ENCODE results near the gene DDHD1. TPM values are rescaled to one million over a fixed set of nuclear protein-coding genes. Genes with fewer than 3 reads are reported as not detected.
"Not testable (repeated sequence)": the region's sequence is repeated elsewhere in the genome, so short reads cannot be mapped to it uniquely, and the experiment has no call there.

DDHD1 gene
- total and polyA plus RNA-seq, 4 donors = 20.9 to 54.4 (median 25.9) TPM

GRCh38 chr14:53137568-53138203 is 15.4 kb downstream of the DDHD1 start:
- no peak for DNase-seq (ENCODE audit: low read depth in 4 of 6, low spot score in 6 of 6)
- no peaks in the 10 kb centered on the region for H3K27me3 ChIP-seq (ENCODE audit: control insufficient read depth, insufficient read depth, low read length)
- no CpG with 5 or more reads among the region's 4 CpGs for WGBS (ENCODE audit: insufficient coverage)
- no peaks in the 10 kb centered on the region for H3K4me1 ChIP-seq (ENCODE audit: control insufficient read depth, insufficient read depth, low read length)
- H3K4me3 ChIP-seq (ENCODE audit: low read depth, low read length) = no peak overlapping the region
- peaks cover 27% of the 10 kb centered on the region for H3K9me3 ChIP-seq (ENCODE audit: control insufficient read depth, insufficient read depth, low read length)
- no peaks in the 10 kb centered on the region for H3K36me3 ChIP-seq (ENCODE audit: control insufficient read depth, insufficient read depth, low read length)
- no peak overlapping the region for H3K27ac ChIP-seq (ENCODE audit: low read depth, low read length)

DNA sequence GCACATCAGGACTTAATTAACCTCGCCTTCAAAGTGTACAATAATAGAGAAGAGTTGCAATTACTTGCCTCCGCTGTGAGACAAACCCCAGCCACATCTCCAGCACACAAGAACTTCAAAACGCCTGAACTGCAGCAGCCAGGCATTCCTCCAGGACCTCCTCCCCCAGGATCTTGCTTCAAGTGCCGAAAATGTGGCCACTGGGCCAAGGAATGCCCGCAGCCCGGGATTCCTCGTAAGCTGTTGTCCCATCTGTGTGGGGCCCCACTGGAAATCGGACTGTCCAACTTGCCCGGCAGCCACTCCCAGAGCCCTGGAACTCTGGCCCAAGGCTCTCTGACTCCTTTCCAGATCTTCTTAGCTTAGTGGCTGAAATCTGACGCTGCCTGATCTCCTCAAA is 22.6 kb downstream of the DDHD1 start:
- 91% methylated on average over 8 of the region's 10 CpGs for WGBS (ENCODE audit: insufficient coverage)
- H3K27ac ChIP-seq (ENCODE audit: low read depth, low read length); H3K36me3 ChIP-seq (ENCODE audit: control insufficient read depth, insufficient read depth, low read length); H3K27me3 ChIP-seq (ENCODE audit: control insufficient read depth, insufficient read depth, low read length); H3K4me1 ChIP-seq (ENCODE audit: control insufficient read depth, insufficient read depth, low read length); DNase-seq (ENCODE audit: low read depth in 4 of 6, low spot score in 6 of 6); H3K4me3 ChIP-seq (ENCODE audit: low read depth, low read length); H3K9me3 ChIP-seq (ENCODE audit: control insufficient read depth, insufficient read depth, low read length): not testable (repeated sequence)

- DNase-seq (ENCODE audit: low read depth in 4 of 6, low spot score in 6 of 6) = no peak
- Histone ChIP-seq H3K27me3 (ENCODE audit: control insufficient read depth, insufficient read depth, low read length) (no peaks in the 10 kb centered on the region), H3K27ac (ENCODE audit: low read depth, low read length) (no peak overlapping the region), H3K4me1 (ENCODE audit: control insufficient read depth, insufficient read depth, low read length) (no peaks in the 10 kb centered on the region), H3K36me3 (ENCODE audit: control insufficient read depth, insufficient read depth, low read length) (no peaks in the 10 kb centered on the region), H3K4me3 (ENCODE audit: low read depth, low read length) (no peak overlapping the region), H3K9me3 (ENCODE audit: control insufficient read depth, insufficient read depth, low read length) (no peaks in the 10 kb centered on the region)
- WGBS (ENCODE audit: insufficient coverage) = no CpG with 5 or more reads among the region's 2 CpGs
These were observed 24.7 kb downstream of the DDHD1 start for GRCh38 chr14:53128303-53129028.

DNA sequence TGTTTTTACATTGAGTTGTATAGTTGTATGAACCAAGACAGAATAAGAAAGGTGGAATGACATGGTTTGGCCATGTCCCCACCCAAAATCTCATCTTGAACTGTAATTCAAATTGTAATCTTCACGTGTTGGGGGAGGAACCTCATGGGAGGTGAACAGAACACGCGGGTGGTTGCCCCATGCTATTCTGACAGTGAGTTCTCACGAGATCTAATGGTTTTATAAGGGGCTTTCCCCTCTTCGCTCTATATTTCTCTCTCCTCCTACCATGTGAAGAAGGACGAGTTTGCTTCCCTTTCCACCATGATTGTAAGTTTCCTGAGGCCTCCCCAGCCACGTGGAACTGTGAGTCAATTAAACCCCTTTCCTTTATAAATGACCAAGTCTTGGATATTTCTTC is 25.3 kb downstream of the DDHD1 start:
- no CpG with 5 or more reads among the region's 7 CpGs for WGBS (ENCODE audit: insufficient coverage)
- no peaks in the 10 kb centered on the region for H3K4me1 ChIP-seq (ENCODE audit: control insufficient read depth, insufficient read depth, low read length)
- no peak overlapping the region for H3K4me3 ChIP-seq (ENCODE audit: low read depth, low read length)
- H3K27ac ChIP-seq (ENCODE audit: low read depth, low read length) = no peak overlapping the region
- H3K27me3 ChIP-seq (ENCODE audit: control insufficient read depth, insufficient read depth, low read length) = no peaks in the 10 kb centered on the region
- no peaks in the 10 kb centered on the region for H3K36me3 ChIP-seq (ENCODE audit: control insufficient read depth, insufficient read depth, low read length)
- H3K9me3 ChIP-seq (ENCODE audit: control insufficient read depth, insufficient read depth, low read length) = no peaks in the 10 kb centered on the region
- DNase-seq (ENCODE audit: low read depth in 4 of 6, low spot score in 6 of 6) = no peak

- Histone ChIP-seq H3K27ac (ENCODE audit: low read depth, low read length) (no peak overlapping the region), H3K27me3 (ENCODE audit: control insufficient read depth, insufficient read depth, low read length) (no peaks in the 10 kb centered on the region), H3K4me3 (ENCODE audit: low read depth, low read length) (no peak overlapping the region), H3K36me3 (ENCODE audit: control insufficient read depth, insufficient read depth, low read length) (no peaks in the 10 kb centered on the region), H3K9me3 (ENCODE audit: control insufficient read depth, insufficient read depth, low read length) (no peaks in the 10 kb centered on the region), H3K4me1 (ENCODE audit: control insufficient read depth, insufficient read depth, low read length) (no peaks in the 10 kb centered on the region)
- WGBS (ENCODE audit: insufficient coverage) = no CpG with 5 or more reads among the region's 1 CpG
- DNase-seq (ENCODE audit: low read depth in 4 of 6, low spot score in 6 of 6) = no peak
These were observed 26.0 kb downstream of the DDHD1 start for GRCh38 chr14:53127151-53127550.

DNA sequence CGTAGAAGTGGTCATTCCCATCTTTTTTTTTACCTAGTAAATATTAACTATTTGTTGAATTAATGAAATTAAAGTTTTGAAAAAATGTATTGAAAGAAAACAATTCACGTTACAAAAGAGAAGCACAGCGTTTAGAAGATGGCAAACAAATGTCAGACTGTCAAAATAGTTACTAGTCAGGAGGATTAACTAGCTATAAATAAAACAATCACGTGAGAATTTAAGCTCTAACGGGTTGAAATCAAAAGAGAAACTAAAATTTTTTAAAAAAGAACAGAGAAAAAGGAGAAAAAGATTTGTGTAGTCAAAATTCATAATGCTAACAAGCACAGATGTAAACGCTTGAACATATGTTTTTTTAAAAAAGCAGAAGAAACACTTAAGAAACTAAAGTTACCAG is 26.4 kb downstream of the DDHD1 start:
- Histone ChIP-seq H3K4me1 (ENCODE audit: control insufficient read depth, insufficient read depth, low read length) (no peaks in the 10 kb centered on the region), H3K4me3 (ENCODE audit: low read depth, low read length) (no peak overlapping the region), H3K27ac (ENCODE audit: low read depth, low read length) (no peak overlapping the region), H3K9me3 (ENCODE audit: control insufficient read depth, insufficient read depth, low read length) (no peaks in the 10 kb centered on the region), H3K36me3 (ENCODE audit: control insufficient read depth, insufficient read depth, low read length) (no peaks in the 10 kb centered on the region), H3K27me3 (ENCODE audit: control insufficient read depth, insufficient read depth, low read length) (no peaks in the 10 kb centered on the region)
- no CpG with 5 or more reads among the region's 6 CpGs for WGBS (ENCODE audit: insufficient coverage)
- no peak for DNase-seq (ENCODE audit: low read depth in 4 of 6, low spot score in 6 of 6)

DNA sequence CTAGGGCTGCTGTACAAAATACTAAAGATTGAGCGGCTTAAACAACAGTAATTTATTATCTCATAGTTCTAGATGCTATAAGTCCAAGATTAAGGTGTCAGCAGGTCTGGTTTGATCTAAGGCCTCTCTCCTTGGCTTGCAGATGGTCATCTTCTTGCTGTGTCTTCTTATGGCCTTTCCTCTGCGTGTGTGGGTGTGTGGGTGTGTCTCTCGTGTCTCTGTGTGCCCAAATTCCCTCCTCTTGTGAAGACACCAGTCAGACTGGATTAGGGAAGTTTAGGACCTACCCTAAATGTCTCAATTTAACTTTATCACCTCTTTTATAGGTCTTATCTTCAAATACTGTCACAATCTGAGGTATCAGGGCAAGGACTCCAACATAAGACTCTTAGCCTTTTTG is 28.3 kb downstream of the DDHD1 start:
- DNase-seq (ENCODE audit: low read depth in 4 of 6, low spot score in 6 of 6) = no peak
- Histone ChIP-seq H3K36me3 (ENCODE audit: control insufficient read depth, insufficient read depth, low read length) (no peaks in the 10 kb centered on the region), H3K27ac (ENCODE audit: low read depth, low read length) (no peak overlapping the region), H3K27me3 (ENCODE audit: control insufficient read depth, insufficient read depth, low read length) (no peaks in the 10 kb centered on the region), H3K4me3 (ENCODE audit: low read depth, low read length) (no peak overlapping the region), H3K9me3 (ENCODE audit: control insufficient read depth, insufficient read depth, low read length) (no peaks in the 10 kb centered on the region), H3K4me1 (ENCODE audit: control insufficient read depth, insufficient read depth, low read length) (no peaks in the 10 kb centered on the region)
- WGBS (ENCODE audit: insufficient coverage) = no CpG with 5 or more reads among the region's 3 CpGs

DNA sequence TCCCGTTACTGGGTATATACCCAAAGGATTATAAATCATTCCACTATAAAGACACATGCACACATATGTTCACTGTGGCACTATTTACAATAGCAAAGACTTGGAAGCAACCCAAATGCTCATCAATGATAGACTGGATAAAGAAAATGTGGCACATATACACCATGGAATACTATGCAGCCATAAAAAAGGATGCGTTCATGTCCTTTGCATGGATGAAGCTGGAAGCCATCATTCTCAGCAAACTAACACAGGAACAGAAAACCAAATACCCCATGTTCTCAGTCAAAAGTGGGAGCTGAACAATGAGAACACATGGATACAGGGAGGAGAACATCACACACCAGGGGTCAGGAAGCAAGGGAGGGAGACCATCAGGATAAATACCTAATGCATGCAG is 31.7 kb downstream of the DDHD1 start:
- H3K27ac ChIP-seq (ENCODE audit: low read depth, low read length); H3K27me3 ChIP-seq (ENCODE audit: control insufficient read depth, insufficient read depth, low read length); H3K4me3 ChIP-seq (ENCODE audit: low read depth, low read length); H3K36me3 ChIP-seq (ENCODE audit: control insufficient read depth, insufficient read depth, low read length); DNase-seq (ENCODE audit: low read depth in 4 of 6, low spot score in 6 of 6); H3K9me3 ChIP-seq (ENCODE audit: control insufficient read depth, insufficient read depth, low read length); H3K4me1 ChIP-seq (ENCODE audit: control insufficient read depth, insufficient read depth, low read length): not testable (repeated sequence)
- WGBS (ENCODE audit: insufficient coverage) = no CpG with 5 or more reads among the region's 2 CpGs

- H3K4me3 ChIP-seq (ENCODE audit: low read depth, low read length); H3K27me3 ChIP-seq (ENCODE audit: control insufficient read depth, insufficient read depth, low read length); H3K27ac ChIP-seq (ENCODE audit: low read depth, low read length); H3K9me3 ChIP-seq (ENCODE audit: control insufficient read depth, insufficient read depth, low read length); H3K36me3 ChIP-seq (ENCODE audit: control insufficient read depth, insufficient read depth, low read length); DNase-seq (ENCODE audit: low read depth in 4 of 6, low spot score in 6 of 6); H3K4me1 ChIP-seq (ENCODE audit: control insufficient read depth, insufficient read depth, low read length): not testable (repeated sequence)
- WGBS (ENCODE audit: insufficient coverage) = 66% methylated on average over 4 of the region's 4 CpGs
These were observed 35.6 kb downstream of the DDHD1 start for GRCh38 chr14:53117479-53117878.

- WGBS (ENCODE audit: insufficient coverage) = 93% methylated on average over 8 of the region's 10 CpGs
- Histone ChIP-seq H3K27ac (ENCODE audit: low read depth, low read length) (no peak overlapping the region), H3K4me3 (ENCODE audit: low read depth, low read length) (no peak overlapping the region), H3K27me3 (ENCODE audit: control insufficient read depth, insufficient read depth, low read length) (no peaks in the 10 kb centered on the region), H3K36me3 (ENCODE audit: control insufficient read depth, insufficient read depth, low read length) (no peaks in the 10 kb centered on the region), H3K9me3 (ENCODE audit: control insufficient read depth, insufficient read depth, low read length) (peaks cover 1% of the 10 kb centered on the region), H3K4me1 (ENCODE audit: control insufficient read depth, insufficient read depth, low read length) (no peaks in the 10 kb centered on the region)
- DNase-seq (ENCODE audit: low read depth in 4 of 6, low spot score in 6 of 6) = no peak
These were observed 39.1 kb downstream of the DDHD1 start for GRCh38 chr14:53113989-53114388.
